ENCODE data around the gene CARD11. TPM values are rescaled to one million over a fixed set of nuclear protein-coding genes. Genes with fewer than 3 reads are reported as not detected.

The CARD11 gene
- total RNA-seq, 3 donors from 2014 or later: 0.80 to 2.9 (median 2.0) TPM

Other genes starting within 250 kb of the CARD11 start
- gene GNA12, start 199.6 kb downstream of the CARD11 start, total RNA-seq: 10 to 100 TPM; 11.3 to 31.4 (median 24.9) TPM